ENCODE measurements around the gene FARP1. TPM values are rescaled to one million over a fixed set of nuclear protein-coding genes. Genes with fewer than 3 reads are reported as not detected.

FARP1 gene
- total RNA-seq, 1 donor from 2014 or later: 9.8 TPM

DNA sequence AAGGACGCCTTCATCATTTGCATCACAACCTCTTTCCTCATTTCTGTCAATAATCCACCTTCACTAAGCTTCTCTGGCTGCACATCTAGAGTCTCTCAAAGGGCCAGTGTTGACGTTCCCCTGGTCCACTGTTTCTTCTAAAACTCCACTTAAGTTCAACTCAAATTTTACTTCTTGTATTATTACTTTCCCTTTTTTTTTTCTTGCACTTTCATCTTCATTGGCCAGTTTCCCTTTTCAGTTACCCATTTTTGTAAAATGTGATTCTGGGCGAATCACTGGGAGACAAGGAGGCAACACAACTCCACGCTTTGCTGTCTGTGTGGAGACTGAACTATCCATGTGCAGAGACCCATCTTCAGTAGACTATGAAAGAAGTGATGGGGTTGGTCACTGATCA, 162.8 kb downstream of the FARP1 start:
- DNase-seq (ENCODE audit: low read depth in 2 of 2): no peak

DNA sequence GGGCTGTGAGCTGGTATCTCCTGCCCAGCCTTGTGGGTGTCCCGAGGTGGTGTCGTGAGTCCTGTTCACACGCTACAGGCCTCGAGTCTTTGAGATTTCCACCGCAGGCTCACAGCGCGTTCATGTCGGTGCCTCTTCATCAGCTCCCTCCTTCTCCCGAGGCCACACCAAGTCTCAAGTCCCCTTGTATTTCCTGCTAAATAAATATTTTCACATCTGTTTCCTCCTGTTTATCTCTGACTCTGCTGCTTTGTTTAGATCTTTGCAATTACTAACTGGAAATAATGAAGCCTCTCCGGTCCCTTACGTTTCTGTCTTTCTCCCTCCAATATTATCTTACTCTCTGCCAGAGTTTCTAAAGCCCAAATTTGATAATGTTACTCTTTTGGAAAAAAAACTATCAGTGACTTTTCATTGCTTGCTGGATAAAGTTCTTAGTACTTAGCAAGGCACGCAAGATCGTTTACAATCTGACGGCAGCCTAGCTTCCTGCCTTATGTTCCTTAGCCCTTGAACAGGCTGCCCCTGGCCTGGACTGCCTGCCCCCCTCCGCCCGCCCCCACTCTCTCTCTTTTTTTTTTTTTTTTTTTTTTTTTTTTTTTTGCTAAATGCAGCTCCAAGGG, 164.7 kb downstream of the FARP1 start:
- DNase-seq (ENCODE audit: low read depth in 2 of 2): peak in 1 of 2 donors; percentile 34

DNA sequence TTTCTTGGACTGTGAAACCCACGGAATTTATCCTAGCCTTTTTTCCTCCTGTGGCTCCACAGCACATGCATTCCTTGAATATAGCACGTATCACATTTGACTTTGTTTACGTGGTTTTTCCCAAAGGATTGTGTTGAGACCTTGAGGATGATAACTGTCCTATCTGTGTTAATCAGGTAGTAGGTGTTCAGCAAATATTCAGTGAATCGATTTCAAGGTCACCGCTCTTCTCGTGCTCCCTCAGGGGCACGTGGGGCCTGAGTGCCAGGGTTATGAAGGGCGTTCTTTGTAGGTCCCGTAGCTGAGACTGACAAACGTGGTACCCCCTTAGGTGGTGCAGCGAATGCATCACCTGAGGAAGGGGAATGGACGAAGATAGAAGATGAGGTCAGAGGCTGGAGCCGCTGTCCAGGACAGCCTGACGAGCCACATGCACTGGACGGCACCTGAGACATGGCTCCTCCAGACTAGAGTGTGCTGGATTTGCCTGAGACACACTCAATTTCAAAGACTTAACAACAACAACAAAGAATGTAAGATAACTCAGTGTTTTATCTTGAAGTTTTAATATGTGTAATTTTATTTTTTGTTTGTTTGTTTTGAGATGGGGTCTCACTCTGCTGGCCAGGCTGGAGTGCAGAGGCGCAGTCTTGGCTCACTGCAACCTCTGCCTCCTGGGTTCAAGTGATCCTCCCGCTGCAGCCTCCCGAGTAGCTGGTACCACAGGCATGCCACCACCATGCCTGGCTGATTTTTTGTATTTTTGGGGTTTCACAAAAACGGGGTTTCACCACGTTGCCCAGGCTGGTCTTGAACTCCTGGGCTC, 165.4 kb downstream of the FARP1 start:
- no peak for DNase-seq (ENCODE audit: low read depth in 2 of 2)

DNA sequence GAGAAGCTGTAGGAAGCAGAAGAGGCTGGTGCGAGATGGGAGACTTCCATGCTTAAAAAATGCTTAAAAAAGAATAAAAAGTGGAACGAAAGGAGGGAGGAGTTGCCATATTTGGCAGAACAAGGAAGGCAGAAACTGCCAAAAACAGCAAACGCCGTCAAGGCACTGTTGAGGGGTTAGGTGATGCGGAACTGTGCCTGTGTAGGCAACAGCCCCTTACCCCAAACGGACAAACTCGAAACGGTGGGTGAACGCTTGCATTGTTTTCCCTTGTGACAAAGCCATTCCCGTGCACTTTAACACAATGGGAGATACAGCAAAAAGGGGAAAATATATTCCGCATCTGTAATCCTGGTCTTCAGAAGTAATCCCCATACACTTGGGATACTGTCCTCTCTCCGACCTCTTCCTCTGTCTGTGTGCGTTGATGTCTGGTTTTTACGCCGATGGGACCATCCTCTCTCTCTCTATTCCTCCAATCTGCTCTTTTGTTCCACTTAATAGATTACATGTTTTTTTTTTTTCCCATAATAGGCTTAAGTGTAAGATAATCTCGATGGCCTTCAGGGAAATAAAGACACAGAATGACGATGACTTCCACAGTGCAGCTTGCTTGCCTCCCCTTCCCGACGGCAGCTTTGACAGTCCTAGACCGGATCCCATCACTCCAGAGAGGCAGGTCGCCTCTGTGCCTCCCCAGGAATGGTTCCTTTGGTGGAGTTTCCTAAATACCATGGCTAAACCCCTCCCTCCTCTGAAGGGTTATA, 166.9 kb downstream of the FARP1 start:
- DNase-seq (ENCODE audit: low read depth in 2 of 2): no peak

DNA sequence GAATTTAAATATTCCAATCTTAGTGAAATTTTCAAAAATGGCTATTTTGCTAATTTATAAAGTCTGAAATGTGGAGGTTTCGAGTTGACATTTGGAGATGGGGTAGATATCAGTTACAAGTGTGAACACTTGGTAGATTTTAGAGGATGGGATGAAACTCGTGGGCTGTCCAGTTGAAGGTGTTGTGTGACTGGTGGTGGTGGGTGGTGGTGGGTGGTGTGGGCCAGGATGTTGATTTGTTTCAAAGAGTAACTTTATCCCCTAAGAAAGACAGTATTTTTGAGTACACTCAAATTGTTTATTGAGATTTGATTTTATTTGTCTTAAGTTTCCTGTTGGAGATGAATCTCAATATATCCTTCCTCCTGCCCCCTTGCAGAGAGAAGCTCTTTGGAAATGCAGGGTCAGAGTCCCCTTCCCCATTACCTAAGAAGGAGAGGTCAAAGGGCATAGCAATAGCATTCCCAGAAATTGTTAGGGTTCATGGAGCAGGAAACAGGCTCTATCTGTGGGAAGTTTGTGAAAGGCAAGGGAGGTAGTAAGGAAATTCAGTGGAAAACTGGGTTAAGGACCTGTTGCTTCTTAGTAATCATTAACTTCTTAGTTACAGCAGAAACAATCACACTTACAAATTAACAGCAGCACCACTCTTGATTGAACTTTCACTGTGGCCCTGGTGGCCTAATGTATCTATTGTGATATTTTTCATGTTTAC, 167.7 kb downstream of the FARP1 start:
- DNase-seq (ENCODE audit: low read depth in 2 of 2): no peak

DNA sequence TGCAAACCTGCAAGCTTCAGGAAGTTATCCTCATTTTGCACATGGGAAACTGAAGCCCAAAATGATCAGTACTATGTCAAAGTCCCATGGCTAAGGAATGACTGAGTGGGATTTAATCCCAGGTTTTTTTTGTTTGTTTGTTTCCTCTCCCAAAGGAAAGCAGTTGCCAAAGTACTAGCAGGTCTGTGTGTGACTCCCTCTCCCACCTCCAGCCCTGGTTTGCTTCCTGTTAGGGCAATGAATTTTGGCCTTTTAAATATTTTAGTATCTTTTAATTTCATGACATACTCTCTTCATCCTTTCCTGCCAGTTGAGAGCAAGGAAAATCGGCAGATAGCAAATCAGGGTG, 168.3 kb downstream of the FARP1 start:
- DNase-seq (ENCODE audit: low read depth in 2 of 2): no peak

DNA sequence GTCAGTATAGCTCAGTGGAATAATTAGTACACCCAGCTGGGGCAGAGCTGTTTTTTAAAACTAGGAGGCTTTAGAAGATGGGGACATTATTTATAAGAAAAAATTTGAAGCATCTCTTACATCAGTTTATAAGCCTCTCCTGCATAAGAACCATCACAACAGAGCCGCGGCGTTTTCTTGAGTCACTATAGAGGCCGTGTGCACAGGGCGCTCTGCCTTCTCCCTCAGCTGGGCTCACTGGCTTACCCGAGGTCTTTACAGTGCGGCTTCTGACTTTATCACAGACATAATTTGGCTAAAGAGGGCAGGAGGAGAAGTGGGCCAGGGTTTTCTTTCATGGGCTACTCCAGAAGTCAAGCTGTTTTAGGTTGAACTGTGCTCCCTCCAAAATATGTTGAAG, 169.7 kb downstream of the FARP1 start:
- DNase-seq (ENCODE audit: low read depth in 2 of 2): no peak

DNA sequence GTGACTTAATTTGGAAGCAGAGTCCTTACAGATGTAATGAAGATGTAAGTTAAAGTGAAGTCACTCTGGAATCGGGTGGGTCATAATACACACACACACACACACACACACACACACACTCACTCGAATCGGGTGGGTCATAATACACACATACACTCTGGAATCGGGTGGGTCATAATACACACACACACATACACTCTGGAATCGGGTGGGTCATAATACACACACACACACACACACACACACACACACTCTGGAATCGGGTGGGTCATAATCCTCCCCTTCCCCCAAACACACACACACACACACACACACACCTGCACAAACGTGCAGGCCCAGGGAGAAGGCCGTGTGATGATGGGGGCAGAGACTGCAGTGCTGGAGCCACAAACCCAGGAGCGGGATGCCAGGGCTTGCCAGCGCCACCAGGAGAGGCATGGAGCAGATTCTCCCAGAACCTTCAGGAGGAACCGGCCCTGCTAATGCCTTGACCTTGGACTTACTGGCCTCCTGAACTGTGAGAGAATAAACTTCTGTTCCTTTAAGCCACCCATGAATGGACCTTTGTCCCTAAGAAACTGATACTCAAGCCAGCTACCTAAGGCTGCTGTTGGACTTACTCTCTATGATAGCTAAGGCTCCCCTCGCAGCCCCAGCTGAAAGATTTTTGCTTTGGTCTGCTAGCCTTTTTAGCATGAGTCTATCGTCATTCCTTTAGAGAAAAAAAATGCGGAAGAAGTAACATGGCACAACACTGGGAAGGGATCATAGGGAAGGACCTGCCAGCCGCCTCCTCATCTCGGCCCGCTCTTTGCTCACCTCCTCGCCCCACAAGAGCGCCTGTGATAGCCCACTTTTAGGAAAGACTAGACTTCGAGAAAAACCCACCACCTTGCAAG, 170.4 kb downstream of the FARP1 start:
- no peak for DNase-seq (ENCODE audit: low read depth in 2 of 2)

DNA sequence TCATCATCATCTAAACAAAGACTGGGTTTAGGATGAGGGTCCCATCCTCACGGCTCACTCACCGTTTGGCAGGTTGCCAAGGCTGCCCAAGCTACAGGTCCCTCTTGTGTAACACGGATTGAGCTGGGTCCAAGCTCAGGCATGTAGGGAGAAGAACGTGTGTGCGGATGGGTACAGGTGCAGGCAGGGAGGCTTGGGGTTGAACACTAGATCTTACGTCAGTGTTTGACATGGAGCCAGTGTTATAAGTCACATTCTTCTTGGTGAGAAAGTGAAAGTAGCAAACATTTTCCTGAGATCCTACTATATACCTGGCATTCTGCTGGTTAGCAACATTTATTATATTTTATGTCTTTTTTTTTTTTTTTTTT, 171.0 kb downstream of the FARP1 start:
- DNase-seq (ENCODE audit: low read depth in 2 of 2): no peak

DNA sequence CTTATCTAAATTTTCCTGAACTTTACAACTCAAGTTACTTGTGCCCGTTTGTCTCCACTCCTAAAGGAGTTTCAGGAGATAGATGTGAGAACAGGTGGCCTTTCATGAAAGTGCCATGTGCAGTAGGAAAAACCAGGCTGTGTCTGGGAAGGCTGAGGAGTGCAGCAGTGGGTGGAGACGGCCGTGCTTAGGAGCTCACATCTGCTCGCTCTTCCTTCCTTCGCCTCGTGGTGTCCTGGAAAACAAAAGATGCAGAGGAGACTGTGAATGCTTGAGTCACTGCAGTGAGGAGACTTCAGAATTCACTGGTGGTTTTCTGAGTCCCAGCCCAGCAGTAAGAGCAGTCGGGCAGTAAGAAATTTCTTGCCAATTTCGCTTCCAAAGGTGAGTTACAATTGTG, 172.6 kb downstream of the FARP1 start:
- DNase-seq (ENCODE audit: low read depth in 2 of 2): peak in 1 of 2 donors; percentile 66

DNA sequence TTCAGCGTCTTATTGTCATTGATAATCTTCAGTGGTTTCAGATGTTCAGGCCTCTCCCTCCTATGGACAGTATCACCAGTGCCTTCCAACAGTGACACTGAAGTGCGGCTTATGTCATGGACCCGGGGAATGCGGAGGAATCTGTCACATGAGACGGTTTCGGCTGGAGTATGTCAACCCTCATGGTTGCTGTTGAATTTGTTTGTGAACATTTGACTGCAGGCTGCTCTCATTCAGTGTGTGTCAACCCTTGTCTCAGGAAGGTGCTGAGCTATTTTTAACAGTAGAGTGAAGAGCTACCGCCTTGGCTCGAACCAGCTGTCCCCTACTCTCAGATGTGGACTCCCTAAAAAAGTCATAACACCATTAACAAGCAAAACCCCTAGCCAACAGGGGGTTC, 173.0 kb downstream of the FARP1 start:
- no peak for DNase-seq (ENCODE audit: low read depth in 2 of 2)

DNA sequence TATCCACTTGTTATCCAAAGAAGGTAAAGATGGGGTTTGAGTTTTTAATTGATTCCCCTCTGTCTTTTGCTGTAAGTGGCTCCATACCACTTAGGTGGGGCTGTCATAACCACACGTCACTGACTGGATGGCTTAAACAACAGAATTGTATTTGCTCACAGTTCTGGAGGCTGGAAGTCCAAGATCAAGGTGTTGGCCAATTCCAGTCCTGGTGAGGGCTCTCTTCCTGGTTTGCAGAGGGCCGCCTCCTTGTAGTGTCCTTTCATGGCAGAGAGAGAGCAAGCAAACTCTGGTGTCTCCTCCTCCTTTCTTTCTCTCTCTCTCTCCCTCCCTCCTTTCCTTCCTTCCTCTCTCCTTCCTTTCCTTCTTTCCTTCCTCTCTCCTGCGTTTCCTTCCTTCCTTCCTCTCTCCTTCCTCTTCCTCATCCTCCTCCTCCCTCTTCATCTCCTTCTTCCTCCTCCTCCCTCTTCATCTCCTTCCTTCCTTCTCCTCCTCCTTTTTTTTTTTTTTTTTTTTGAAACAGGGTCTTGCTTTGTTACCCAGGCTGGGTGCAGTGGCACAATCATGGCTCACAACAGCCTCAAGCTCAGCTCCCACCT, 174.8 kb downstream of the FARP1 start:
- no peak for DNase-seq (ENCODE audit: low read depth in 2 of 2)

DNA sequence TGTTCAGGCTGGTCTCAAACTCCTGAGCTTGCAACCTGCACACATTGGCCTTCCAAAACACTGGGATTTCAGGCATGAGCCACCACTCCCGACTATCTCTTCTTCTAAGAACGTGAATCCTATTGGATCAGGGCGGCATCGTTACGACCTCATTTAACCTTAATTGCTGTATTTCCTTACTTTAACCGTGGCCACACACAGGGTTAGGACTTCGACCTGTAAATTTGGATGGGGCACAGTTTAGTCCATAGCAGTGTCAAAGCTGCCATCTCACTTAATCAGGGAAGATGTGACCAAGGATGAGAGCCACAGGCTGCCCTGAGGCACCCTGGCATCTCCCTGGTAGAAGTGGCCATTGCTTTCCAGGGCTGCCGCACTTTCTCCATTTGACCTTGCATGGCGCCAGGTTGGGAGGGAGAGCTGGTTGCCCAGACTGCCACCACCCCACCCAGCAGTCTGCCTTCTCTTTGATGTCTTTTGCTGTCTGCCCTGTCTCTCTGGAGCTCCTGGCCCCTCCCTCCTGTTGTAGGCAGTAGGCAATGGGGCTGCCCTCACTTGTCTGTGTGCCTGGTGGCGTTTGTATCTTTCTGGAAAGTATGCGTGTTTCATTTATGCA, 175.5 kb downstream of the FARP1 start:
- no peak for DNase-seq (ENCODE audit: low read depth in 2 of 2)

DNA sequence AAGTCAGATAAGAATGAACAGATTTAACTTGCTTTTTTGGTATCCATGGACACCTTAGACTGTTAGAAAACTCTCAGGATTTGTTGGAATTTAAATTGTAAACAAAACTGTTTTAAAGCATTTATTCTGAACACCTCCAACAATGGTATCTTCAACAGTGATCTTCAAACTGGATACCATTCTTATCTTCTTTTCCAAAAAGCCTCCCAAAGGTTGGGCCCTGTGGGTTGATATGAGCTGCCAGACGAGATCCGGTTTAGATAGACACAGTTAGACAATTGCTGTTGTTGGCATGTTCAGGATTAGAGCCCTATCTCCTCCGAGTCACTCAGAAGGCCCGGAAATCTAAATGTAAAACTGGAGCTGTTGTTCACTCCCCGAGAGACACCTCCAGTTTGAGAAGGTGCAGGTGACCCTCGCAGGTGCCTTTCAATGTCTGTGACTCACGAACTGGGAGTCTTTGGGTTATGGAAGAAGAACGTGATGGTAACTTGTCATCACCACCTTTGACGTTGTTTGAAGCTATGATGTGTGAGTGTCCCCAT, 177.7 kb downstream of the FARP1 start:
- no peak for DNase-seq (ENCODE audit: low read depth in 2 of 2)

DNA sequence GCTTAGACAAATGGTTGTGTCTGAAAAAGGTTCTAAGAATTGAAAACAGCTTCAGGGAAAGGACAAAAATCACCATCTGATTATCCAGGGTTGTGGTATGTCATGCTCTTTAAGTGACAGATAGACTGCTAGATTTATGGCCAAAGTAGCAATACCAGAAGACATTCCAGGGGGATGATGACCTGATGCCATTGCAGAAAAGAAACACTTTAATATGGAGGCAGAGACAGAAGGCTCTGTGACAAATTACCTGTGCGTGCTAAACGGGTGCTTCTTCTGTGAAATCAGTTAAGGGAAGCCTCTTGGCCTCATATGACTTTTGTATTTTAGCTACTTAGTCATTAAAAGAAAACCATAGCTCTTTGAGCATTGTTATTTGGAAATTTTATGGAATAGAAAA, 178.5 kb downstream of the FARP1 start:
- DNase-seq (ENCODE audit: low read depth in 2 of 2): no peak

DNA sequence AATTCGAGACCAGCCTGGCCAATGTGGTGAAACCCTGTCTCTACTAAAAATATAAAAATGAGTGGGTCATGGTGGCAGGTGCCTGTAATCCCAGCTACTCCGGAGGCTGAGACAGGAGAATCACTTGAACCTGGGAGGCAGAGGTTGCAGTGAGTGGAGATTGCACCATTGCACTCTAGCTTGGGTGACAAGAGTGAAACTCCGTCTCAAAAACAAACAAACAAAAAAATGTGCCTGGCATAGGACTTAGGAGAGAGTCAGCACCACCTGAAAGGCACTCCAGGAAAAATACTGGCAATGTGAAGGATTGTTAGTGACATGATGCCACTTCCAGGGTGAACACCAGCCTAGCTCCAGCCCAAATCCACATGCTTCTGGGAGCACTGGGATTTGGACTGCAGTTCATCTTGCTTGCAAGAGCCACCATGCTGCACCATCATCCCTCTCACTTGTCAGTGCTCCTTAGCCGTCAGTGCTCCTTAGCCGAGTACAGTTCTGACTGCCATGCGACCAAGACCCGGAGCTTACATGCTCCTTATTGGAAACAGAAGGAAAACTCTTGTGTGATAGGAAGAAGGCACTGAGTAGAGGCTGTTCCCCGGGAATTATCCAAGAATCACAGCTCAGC, 179.3 kb downstream of the FARP1 start:
- DNase-seq (ENCODE audit: low read depth in 2 of 2): no peak

DNA sequence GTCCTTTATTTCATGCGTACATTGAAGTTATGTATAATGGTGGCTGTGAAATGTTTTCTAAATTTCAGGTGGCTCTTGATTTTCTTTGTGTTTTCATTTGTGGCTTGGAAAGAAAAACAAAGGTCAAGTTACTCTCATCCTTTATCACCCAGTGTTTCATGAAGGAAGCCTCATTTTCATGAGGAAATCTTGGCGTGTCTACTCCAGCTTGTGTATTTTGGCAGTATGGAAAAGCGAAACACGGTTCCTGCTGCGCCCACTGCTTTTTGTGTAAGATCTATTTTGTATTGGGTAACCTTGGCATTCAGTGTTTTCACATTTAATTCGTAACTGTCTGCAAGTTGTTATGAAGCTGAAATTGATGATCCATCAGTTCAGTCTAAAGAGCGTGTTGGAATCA, 181.2 kb downstream of the FARP1 start:
- peak in 1 of 2 donors; percentile 17 for DNase-seq (ENCODE audit: low read depth in 2 of 2)

DNA sequence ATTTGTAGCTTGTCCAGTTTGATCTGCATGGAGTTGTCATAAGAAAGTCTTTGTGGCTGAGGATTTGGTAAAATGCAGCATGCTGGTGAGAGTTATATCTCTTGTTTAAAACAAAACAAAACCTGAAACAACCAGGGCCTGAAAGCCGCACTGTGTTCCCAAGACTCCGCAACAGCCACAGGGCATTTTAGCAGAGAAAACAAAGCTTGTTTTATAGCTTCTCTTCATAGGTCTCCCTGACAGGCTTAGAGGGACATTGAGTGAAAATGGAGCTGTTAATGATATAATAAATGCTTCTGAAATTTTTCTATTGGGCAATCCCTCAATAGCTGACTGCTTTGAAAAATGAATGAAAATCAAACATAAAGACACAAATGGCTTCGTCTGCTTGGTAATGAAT, 182.8 kb downstream of the FARP1 start:
- DNase-seq (ENCODE audit: low read depth in 2 of 2): no peak

DNA sequence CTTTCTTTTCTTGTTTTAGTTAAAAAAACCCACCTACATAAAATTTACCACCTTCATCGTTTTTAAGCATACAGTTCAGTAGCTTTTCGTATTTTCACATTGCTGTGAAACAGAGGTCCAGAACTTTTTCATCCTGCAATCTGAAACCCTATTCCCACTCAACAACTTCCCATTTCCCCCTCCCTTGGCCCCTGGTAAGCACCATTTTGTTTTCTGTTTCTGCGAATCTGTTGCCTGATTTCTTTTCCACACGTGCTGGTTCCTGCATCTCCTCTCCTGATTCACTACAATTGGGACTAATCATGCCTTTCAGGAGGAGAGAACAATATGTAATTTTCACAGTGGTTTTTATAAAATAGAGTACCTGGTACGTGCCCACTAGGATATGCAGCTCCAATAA, 183.4 kb downstream of the FARP1 start:
- no peak for DNase-seq (ENCODE audit: low read depth in 2 of 2)
